Stimulated activated CD4-positive, alpha-beta T cell treated with anti-CD3 and anti-CD28 coated beads, Interleukin-2, amount 100 ng/mL, for 48 hours (primary cell): ENCODE measurements around the gene FAR2.
"Not testable (repeated sequence)": the region's sequence is repeated elsewhere in the genome, so short reads cannot be mapped to it uniquely, and the experiment has no call there.

Experiments
- DNase-seq, 2 donors: peaks; one replicate each; pipeline ENCODE4 v3.0.0-alpha.2; 2020

FAR2 gene

GRCh38 chr12:29343022-29343799 is 194.1 kb downstream of the FAR2 start:
- no peak for DNase-seq

- no peak for DNase-seq
Measured at GRCh38 chr12:29346769-29347421, 197.8 kb downstream of the FAR2 start.

GRCh38 chr12:29350080-29350479 is 201.0 kb downstream of the FAR2 start:
- no peak for DNase-seq

GRCh38 chr12:29354954-29355353 is 205.9 kb downstream of the FAR2 start:
- no peak for DNase-seq

GRCh38 chr12:29365091-29365490 is 216.0 kb downstream of the FAR2 start:
- no peak for DNase-seq

GRCh38 chr12:29374012-29374411 is 224.9 kb downstream of the FAR2 start:
- no peak for DNase-seq

- DNase-seq, result no peak
Measured at GRCh38 chr12:29374913-29375312, 225.8 kb downstream of the FAR2 start.

GRCh38 chr12:29376118-29376517 is 227.0 kb downstream of the FAR2 start:
- no peak for DNase-seq

- peak; percentile 77 to 79 for DNase-seq
Measured at GRCh38 chr12:29380536-29381523, 231.8 kb downstream of the FAR2 start, which contains the start of gene ERGIC2. Gene ERGIC2, minus strand, starts transcription at chr12:29381172. Its CDS starts 9,539 bp downstream, at chr12:29371633.

- DNase-seq, result no peak
Measured at GRCh38 chr12:29382251-29382650, 233.2 kb downstream of the FAR2 start.

- not testable (repeated sequence) for DNase-seq
Measured at GRCh38 chr12:29385194-29385593, 236.1 kb downstream of the FAR2 start.
